Activated T-cell treated with anti-CD3 and anti-CD28 coated beads, Interleukin-2, amount 50 U/mL, for 24 hours (primary cell): ENCODE measurements around the gene CSNK1A1.
"Not testable (repeated sequence)": the region's sequence is repeated elsewhere in the genome, so short reads cannot be mapped to it uniquely, and the experiment has no call there.

ENCODE experiments used
- DNase-seq: peaks from one replicate; pipeline ENCODE4 v3.0.0-alpha.2; 2020
- H3K27ac Mint-ChIP-seq: 2 replicates; pipeline ENCODE4 v1.8.0; 2020; ENCODE audit warnings: mild to moderate bottlenecking, mixed read lengths
- H3K27me3 Mint-ChIP-seq: 2 replicates; pipeline ENCODE4 v1.8.0; 2020; ENCODE audit warnings: mixed read lengths
- H3K36me3 Mint-ChIP-seq: 2 replicates; pipeline ENCODE4 v1.8.0; 2020; ENCODE audit warnings: low read depth, mixed read lengths
- H3K4me1 Mint-ChIP-seq: 2 replicates; pipeline ENCODE4 v1.8.0; 2020; ENCODE audit warnings: low read depth, mixed read lengths
- H3K4me3 Mint-ChIP-seq: 2 replicates; pipeline ENCODE4 v1.8.0; 2020; ENCODE audit warnings: mild to moderate bottlenecking, moderate library complexity, mixed read lengths
- H3K9me3 Mint-ChIP-seq: 2 replicates; pipeline ENCODE4 v1.8.0; 2020; ENCODE audit warnings: mixed read lengths

The CSNK1A1 gene

DNA sequence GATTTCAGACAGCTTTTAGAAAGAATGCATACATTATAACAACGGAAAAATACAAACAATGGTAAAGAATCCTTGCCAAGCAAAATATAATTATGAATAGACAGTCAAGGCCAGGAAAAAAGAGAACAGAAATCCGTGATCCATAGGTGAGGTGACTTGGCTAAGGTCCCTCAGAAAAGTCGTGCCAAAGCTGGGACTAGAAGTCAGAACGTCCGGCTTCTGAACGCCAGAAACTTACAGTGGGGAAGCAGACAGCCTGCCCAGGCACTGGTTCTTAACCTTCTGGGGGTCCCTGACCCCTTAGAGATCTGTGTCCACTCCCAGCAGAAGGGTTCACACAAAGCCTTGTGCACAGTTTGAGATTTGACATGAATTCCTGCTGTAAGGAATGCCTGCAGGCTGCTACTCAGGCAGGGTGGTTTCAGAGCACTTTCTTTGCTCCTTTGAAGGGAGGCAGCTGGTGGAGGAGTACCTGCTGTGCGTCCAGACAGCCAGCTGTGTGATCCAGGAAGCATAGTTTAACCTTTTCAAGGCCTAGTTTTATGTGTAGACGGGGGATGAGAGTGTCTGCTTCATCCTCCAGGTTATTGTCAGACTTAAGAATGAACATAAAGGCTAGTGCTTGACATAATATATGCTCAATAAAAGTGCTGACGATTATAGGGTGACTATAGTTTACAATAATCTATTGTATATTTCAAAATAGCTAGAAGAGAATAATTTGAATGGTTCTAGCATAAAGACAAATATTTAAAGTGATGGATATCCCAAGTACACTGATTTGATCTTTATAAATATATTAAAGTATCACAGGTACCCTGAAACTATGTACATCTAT lies 30.9 kb upstream of the CSNK1A1 start:
- Mint-ChIP-seq H3K36me3 (no peaks in the 10 kb centered on the region), H3K4me3 (peak overlapping the region; percentile 64), H3K4me1 (peaks cover 19% of the 10 kb centered on the region), H3K27ac (peak overlapping the region; percentile 61), H3K27me3 (peaks cover 13% of the 10 kb centered on the region), H3K9me3 (no peaks in the 10 kb centered on the region)
- DNase-seq = no peak

DNA sequence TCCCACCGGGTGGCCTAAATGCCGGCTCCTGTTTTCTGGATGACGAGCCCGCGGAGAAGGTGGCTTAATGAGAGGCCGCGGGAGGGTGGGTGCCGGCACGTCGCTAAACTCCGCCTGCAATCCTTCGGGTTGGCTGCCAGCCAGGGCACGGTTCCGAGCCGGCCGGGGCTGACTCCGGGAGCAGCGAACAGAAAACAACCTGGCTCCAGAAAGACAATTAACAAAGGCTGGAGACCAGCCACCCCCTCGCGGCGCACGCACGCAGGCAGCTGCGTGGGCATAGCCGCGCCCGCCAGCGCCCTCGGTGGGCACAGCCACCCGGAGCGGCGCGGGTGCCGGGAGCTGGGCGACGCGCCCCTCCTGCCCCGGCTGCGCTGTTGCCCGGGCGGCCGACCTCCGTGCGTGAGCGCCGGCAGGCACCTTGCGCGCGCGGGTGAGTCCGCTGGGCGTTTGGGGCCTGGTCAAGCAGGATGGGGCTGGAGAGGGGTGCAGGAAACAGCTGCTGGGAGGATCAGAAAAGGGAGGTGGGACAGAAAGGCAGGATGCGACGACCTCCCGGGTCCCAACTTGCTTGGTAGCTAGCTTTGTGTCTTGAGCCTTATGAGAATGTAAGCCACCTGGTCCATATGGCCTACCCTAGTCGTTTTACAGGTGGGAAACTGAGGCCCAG lies 30.1 kb upstream of the CSNK1A1 start, which contains the start of gene ARHGEF37:
Gene ARHGEF37, plus strand, starts transcription at position 307 of the 670 bp plus-strand sequence. CDS start 16,272 bp downstream, outside the sequence.
- H3K27ac Mint-ChIP-seq = peak within 1 kb of the TSS; percentile 71
- H3K36me3 Mint-ChIP-seq = peaks cover 2% of the 10 kb centered on the region
- DNase-seq = peak; percentile 74
- H3K4me3 Mint-ChIP-seq = peak within 1 kb of the TSS; percentile 73
- peaks cover 20% of the 10 kb centered on the region for H3K4me1 Mint-ChIP-seq
- no peaks in the 10 kb centered on the region for H3K9me3 Mint-ChIP-seq
- H3K27me3 Mint-ChIP-seq = peaks cover 13% of the 10 kb centered on the region

DNA sequence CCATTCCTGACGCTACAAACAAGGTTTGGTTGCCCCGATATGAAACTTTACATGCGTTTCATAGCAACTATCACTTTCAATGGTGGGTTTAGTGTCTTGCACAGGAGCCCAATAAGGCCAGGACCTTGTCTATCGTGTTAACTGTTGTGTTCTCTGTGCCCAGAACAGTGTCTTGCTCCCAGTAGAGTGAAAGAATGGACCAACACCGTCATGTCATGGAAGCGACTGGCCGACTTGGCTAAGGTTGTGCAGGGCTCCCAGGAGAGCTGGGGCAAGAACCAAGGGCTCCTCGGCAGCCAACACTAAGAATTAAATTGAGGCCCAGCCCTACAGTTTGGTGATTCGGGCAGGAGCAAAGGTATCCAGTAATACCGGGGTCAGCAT lies 29.6 kb upstream of the CSNK1A1 start:
- H3K27ac Mint-ChIP-seq = peak overlapping the region; percentile 71
- H3K4me1 Mint-ChIP-seq = peaks cover 25% of the 10 kb centered on the region
- DNase-seq = no peak
- H3K27me3 Mint-ChIP-seq = peaks cover 13% of the 10 kb centered on the region
- H3K36me3 Mint-ChIP-seq = peaks cover 2% of the 10 kb centered on the region
- H3K9me3 Mint-ChIP-seq = no peaks in the 10 kb centered on the region
- peak overlapping the region; percentile 73 for H3K4me3 Mint-ChIP-seq

DNA sequence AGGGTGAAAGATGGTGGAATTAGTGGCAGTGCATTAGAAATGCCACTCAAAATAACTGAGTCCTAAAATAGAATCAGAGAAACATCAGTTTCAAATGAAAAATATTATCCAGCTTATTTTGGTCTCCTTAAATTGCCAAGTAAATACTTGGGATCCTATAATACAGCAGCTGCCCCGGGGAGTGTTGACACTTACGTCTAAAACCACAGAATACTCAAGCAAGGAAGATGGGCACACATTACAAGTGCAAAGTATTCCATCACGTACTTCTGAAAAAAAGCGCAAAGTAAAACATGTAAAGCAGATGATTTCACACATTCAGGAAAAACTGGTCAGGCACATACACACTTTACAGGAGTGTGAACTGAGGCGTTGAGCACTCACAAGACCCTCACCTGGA lies 27.7 kb upstream of the CSNK1A1 start:
- Mint-ChIP-seq H3K9me3 (no peaks in the 10 kb centered on the region), H3K27me3 (peaks cover 13% of the 10 kb centered on the region), H3K27ac (no peak overlapping the region), H3K36me3 (peaks cover 2% of the 10 kb centered on the region), H3K4me1 (peaks cover 30% of the 10 kb centered on the region), H3K4me3 (no peak overlapping the region)
- DNase-seq = no peak

- H3K36me3 Mint-ChIP-seq = peaks cover 2% of the 10 kb centered on the region
- H3K4me3 Mint-ChIP-seq = no peak overlapping the region
- peak; percentile 51 for DNase-seq
- H3K9me3 Mint-ChIP-seq = no peaks in the 10 kb centered on the region
- H3K4me1 Mint-ChIP-seq = peaks cover 26% of the 10 kb centered on the region
- peak overlapping the region; percentile 91 for H3K27ac Mint-ChIP-seq
- peaks cover 6% of the 10 kb centered on the region for H3K27me3 Mint-ChIP-seq
Observed at GRCh38 chr5:149576021-149576420, 24.8 kb upstream of the CSNK1A1 start.

- H3K27ac Mint-ChIP-seq = no peak overlapping the region
- H3K27me3 Mint-ChIP-seq = peaks cover under 1% of the 10 kb centered on the region
- H3K36me3 Mint-ChIP-seq = peaks cover 2% of the 10 kb centered on the region
- H3K4me3 Mint-ChIP-seq = no peak overlapping the region
- DNase-seq = no peak
- peaks cover 17% of the 10 kb centered on the region for H3K4me1 Mint-ChIP-seq
- H3K9me3 Mint-ChIP-seq = no peaks in the 10 kb centered on the region
Observed at GRCh38 chr5:149575131-149575530, 23.9 kb upstream of the CSNK1A1 start.

GRCh38 chr5:149572576-149573231 lies 21.5 kb upstream of the CSNK1A1 start:
- no peak overlapping the region for H3K27ac Mint-ChIP-seq
- DNase-seq = no peak
- H3K4me3 Mint-ChIP-seq = no peak overlapping the region
- no peaks in the 10 kb centered on the region for H3K27me3 Mint-ChIP-seq
- H3K9me3 Mint-ChIP-seq = no peaks in the 10 kb centered on the region
- H3K36me3 Mint-ChIP-seq = peaks cover 2% of the 10 kb centered on the region
- peaks cover 17% of the 10 kb centered on the region for H3K4me1 Mint-ChIP-seq

DNA sequence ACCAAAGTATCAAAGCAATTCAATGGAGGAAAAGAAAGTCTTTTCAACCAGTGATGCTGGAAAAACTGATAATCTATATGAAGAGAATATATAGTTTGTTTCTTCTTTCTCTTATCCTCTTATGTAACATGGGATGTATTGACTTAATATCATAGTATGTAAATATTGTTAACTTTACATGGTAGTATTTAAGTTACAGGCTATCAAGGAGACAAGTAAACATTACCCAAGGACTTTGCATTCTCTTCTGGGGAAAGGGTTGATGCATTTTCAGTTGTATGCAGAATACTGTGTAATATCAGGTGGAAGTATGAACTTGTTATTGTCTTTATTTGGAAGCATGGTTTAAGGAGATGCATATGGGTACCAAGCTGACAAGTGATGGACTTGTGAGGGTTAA lies 20.9 kb upstream of the CSNK1A1 start:
- no peaks in the 10 kb centered on the region for H3K27me3 Mint-ChIP-seq
- no peaks in the 10 kb centered on the region for H3K9me3 Mint-ChIP-seq
- peaks cover 17% of the 10 kb centered on the region for H3K4me1 Mint-ChIP-seq
- no peak for DNase-seq
- H3K27ac Mint-ChIP-seq = no peak overlapping the region
- no peak overlapping the region for H3K4me3 Mint-ChIP-seq
- H3K36me3 Mint-ChIP-seq = peaks cover 2% of the 10 kb centered on the region

DNA sequence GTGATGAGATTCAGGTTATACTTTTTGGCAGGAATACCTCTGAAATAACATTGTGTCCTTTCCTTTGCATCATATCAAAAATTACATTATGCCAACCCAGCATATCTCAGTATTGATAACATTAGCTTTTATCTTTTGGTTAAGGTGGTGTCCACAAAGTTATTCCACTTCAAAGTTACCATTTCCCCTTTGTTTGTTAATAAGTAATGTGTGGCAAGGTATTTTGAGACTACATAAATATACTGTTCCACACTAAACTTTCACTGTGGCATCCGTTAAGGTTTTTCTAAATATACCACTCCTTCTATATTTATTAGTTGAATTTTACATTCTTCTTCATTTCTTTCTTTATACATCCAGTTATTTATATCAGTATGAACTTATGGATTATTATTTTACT lies 16.0 kb upstream of the CSNK1A1 start:
- no peaks in the 10 kb centered on the region for H3K9me3 Mint-ChIP-seq
- no peak for DNase-seq
- H3K4me1 Mint-ChIP-seq = peaks cover 17% of the 10 kb centered on the region
- H3K27me3 Mint-ChIP-seq = no peaks in the 10 kb centered on the region
- H3K36me3 Mint-ChIP-seq = no peaks in the 10 kb centered on the region
- no peak overlapping the region for H3K27ac Mint-ChIP-seq
- H3K4me3 Mint-ChIP-seq = no peak overlapping the region

DNA sequence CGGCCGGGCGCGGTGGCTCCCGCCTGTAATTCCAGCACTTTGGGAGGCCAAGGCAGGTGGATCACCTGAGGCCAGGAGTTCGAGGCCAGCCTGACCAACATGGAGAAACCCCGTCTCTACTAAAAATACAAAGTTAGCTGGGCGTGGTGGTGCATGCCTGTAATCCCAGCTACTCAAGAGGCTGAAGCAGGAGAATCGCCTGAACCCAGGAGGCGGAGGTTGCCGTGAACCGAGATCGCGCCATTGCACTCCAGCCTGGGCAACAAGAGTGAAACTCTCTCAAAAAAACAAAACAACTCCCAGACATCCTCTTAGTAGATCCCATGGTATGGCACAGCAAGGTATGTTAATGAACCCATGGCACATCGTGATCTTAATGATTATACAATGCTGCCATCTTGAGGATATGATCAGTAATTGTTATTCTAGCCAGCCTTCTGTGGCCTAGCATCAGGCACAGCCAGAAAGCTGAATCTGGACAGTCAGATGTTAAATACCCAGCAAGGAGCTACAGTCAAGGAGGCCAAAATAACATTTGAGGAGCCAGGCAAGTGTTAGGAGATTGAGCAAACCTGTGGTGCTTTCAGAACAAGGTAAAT lies 13.4 kb upstream of the CSNK1A1 start:
- not testable (repeated sequence) for H3K27me3 Mint-ChIP-seq, H3K36me3 Mint-ChIP-seq, H3K9me3 Mint-ChIP-seq, H3K4me3 Mint-ChIP-seq, H3K27ac Mint-ChIP-seq
- DNase-seq = peak; percentile 61
- H3K4me1 Mint-ChIP-seq = peaks cover 32% of the 10 kb centered on the region

DNA sequence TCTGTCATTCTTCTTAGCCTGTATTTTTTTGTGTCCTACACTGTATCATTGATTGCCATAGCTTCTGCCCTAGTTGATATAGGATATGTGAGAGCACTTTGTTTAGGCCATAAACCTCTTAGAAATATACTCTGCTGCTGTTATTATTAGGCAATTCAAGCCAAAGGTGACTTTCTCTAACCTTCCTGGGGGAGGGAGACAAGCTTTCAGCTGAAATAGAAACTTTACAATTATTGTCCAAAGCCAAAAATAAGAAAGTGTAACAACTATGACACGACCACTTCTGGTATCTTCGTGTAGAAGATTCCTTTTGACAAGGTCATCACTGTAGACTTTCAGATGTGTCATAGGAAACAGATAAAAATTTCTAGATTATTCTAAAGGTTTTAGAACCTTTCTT lies 12.2 kb upstream of the CSNK1A1 start:
- Mint-ChIP-seq H3K27me3 (no peaks in the 10 kb centered on the region), H3K4me1 (peaks cover 32% of the 10 kb centered on the region), H3K9me3 (no peaks in the 10 kb centered on the region), H3K36me3 (no peaks in the 10 kb centered on the region), H3K4me3 (no peak overlapping the region), H3K27ac (peak overlapping the region; percentile 63)
- DNase-seq = no peak

- DNase-seq = no peak
- Mint-ChIP-seq H3K27ac (peak overlapping the region; percentile 53), H3K4me3 (no peak overlapping the region), H3K9me3 (no peaks in the 10 kb centered on the region), H3K36me3 (no peaks in the 10 kb centered on the region), H3K4me1 (peaks cover 32% of the 10 kb centered on the region), H3K27me3 (no peaks in the 10 kb centered on the region)
Observed at GRCh38 chr5:149561848-149562247, 10.6 kb upstream of the CSNK1A1 start.

DNA sequence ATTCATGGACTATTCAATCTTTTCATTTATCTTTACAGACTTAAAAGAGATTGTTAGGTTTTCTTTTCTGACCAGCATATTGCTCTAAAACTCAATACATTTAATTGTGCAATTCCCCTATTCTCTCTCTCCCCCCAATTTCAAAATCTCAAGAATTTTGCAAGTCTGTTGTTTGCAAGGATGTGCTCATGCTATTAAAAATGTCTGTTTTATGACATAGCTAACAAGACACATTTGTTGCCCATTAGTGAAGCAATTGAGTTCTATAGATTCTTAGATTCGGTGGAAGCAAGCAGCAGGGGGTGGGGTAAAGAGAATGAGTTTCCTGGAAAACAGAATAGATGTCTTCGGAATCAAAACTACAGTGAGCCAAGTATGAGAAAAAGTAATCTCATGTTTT lies 8.5 kb upstream of the CSNK1A1 start:
- Mint-ChIP-seq H3K9me3 (no peaks in the 10 kb centered on the region), H3K36me3 (no peaks in the 10 kb centered on the region), H3K27ac (no peak overlapping the region), H3K4me3 (no peak overlapping the region), H3K27me3 (no peaks in the 10 kb centered on the region), H3K4me1 (peaks cover 32% of the 10 kb centered on the region)
- no peak for DNase-seq

- Mint-ChIP-seq H3K4me1 (peaks cover 19% of the 10 kb centered on the region), H3K4me3 (peak overlapping the region; percentile 97), H3K27ac (no peak overlapping the region), H3K27me3 (no peaks in the 10 kb centered on the region), H3K9me3 (no peaks in the 10 kb centered on the region), H3K36me3 (peaks cover 42% of the 10 kb centered on the region)
- no peak for DNase-seq
Observed at GRCh38 chr5:149552553-149553160, 1.4 kb upstream of the CSNK1A1 start.
